ENCODE measurements around the gene ATP6V0E1.

The ATP6V0E1 gene

DNA sequence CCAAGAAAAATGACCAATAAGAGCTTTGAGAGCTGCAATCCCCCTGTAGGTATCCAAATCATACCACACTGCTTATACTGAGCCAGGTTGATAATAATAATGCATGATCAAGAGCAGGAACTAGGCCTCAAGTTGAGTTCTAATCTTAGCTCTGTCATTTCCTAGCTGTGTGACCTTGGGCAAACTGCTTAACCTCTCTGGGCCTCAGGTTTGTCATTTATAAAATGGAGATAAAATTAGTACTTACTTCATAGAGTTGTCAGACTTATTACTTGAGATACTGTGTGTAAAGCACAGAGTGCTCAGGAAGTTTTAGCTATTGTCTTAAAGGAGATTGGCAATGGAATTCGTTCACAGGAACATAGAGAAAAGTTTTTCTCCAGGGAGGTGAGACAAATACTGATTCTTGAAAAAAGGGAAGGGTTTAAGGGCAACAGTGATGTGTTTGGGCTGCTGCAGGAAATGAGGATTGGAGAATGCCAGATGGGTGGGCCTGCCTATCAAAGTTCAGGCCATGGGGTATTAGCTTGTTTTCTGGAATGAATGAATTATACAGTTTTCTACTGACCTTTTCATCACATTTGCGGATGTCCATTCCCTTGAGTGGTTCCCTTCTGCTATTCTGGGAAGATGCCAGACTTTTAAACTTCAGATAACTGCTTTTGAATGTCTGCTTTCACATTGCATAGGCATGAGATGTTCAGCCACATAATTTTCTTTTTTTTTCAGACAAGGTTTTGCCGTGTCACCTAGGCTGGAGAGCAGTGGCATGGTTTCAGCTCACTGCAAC lies 10.2 kb upstream of the ATP6V0E1 start:
- Histone ChIP-seq H3K27me3 (replicated peaks; ENCODE audit: insufficient read depth, low read length) (no peaks in the 10 kb centered on the region), H3K27ac (ENCODE audit: low read length) (no peak overlapping the region), H3K9me3 (replicated peaks; ENCODE audit: insufficient read depth, low read length) (no peaks in the 10 kb centered on the region), H3K4me1 (ENCODE audit: low read length) (no peaks in the 10 kb centered on the region), H4K20me1 (ENCODE audit: insufficient read depth, low read length) (no peaks in the 10 kb centered on the region), H3K36me3 (replicated peaks; ENCODE audit: insufficient read depth, low read length) (no peaks in the 10 kb centered on the region), H3K9ac (ENCODE audit: low read length) (no peak overlapping the region), H2AFZ (ENCODE audit: low read length) (no peak overlapping the region), H3K4me2 (ENCODE audit: low read depth, low read length) (no peak overlapping the region), H3K9me2 (replicated peaks; ENCODE audit: insufficient read depth, low read length) (no peaks in the 10 kb centered on the region), H3K4me3 (ENCODE audit: low read length) (no peak overlapping the region), H3F3A (ENCODE audit: insufficient read depth, low read length) (no peaks in the 10 kb centered on the region), H3K79me2 (ENCODE audit: low read length) (no peaks in the 10 kb centered on the region)
- no peak for DNase-seq
- no peak for TF ChIP-seq EZH2phosphoT487 (IDR thresholded peaks at IDR 0.05; ENCODE audit: low read length)
- no peak for TF ChIP-seq CTCF (IDR thresholded peaks at IDR 0.05; ENCODE audit: low read length)
- no peak for TF ChIP-seq EZH2 (optimal IDR thresholded peaks at IDR 0.05; ENCODE audit: low read depth, low read length)

DNA sequence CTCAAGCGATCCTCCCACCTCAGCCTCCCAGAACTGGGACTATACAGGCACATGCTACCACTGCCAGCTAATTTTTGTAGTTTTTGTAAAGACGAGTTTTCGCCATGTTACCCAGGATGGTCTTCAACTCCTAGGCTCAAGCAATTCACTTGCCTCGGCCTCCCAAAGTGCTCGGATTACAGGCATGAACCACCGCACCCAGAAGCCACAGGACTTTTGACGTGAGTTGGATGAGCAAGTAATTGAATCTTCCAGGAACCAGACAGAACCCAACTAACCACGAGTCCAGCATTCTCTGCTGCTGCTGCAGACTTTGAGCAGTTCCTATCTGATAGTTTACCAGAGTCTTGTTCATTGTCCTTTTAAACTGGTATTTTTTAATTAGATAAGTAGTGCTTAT lies 9.6 kb upstream of the ATP6V0E1 start:
- Histone ChIP-seq H3K9ac (ENCODE audit: low read length) (no peak overlapping the region), H3K9me3 (replicated peaks; ENCODE audit: insufficient read depth, low read length) (no peaks in the 10 kb centered on the region), H4K20me1 (ENCODE audit: insufficient read depth, low read length) (no peaks in the 10 kb centered on the region), H3F3A (ENCODE audit: insufficient read depth, low read length) (no peaks in the 10 kb centered on the region), H3K9me2 (replicated peaks; ENCODE audit: insufficient read depth, low read length) (no peaks in the 10 kb centered on the region), H3K27me3 (replicated peaks; ENCODE audit: insufficient read depth, low read length) (no peaks in the 10 kb centered on the region), H3K4me3 (ENCODE audit: low read length) (no peak overlapping the region), H3K27ac (ENCODE audit: low read length) (no peak overlapping the region), H3K79me2 (ENCODE audit: low read length) (no peaks in the 10 kb centered on the region), H2AFZ (ENCODE audit: low read length) (no peak overlapping the region), H3K4me1 (ENCODE audit: low read length) (no peaks in the 10 kb centered on the region), H3K4me2 (ENCODE audit: low read depth, low read length) (no peak overlapping the region), H3K36me3 (replicated peaks; ENCODE audit: insufficient read depth, low read length) (no peaks in the 10 kb centered on the region)
- no peak for DNase-seq
- no peak for TF ChIP-seq EZH2phosphoT487 (IDR thresholded peaks at IDR 0.05; ENCODE audit: low read length)
- no peak for TF ChIP-seq EZH2 (optimal IDR thresholded peaks at IDR 0.05; ENCODE audit: low read depth, low read length)
- TF ChIP-seq CTCF (IDR thresholded peaks at IDR 0.05; ENCODE audit: low read length): no peak

GRCh38 chr5:172975289-172975688 lies 8.3 kb upstream of the ATP6V0E1 start:
- H3K79me2 ChIP-seq (ENCODE audit: low read length): no peaks in the 10 kb centered on the region
- no peaks in the 10 kb centered on the region for H3K27me3 ChIP-seq (replicated peaks; ENCODE audit: insufficient read depth, low read length)
- H3K9me3 ChIP-seq (replicated peaks; ENCODE audit: insufficient read depth, low read length): no peaks in the 10 kb centered on the region
- no peaks in the 10 kb centered on the region for H3K4me1 ChIP-seq (ENCODE audit: low read length)
- no peaks in the 10 kb centered on the region for H3K9me2 ChIP-seq (replicated peaks; ENCODE audit: insufficient read depth, low read length)
- no peak overlapping the region for H2AFZ ChIP-seq (ENCODE audit: low read length)
- no peaks in the 10 kb centered on the region for H3K36me3 ChIP-seq (replicated peaks; ENCODE audit: insufficient read depth, low read length)
- no peak for DNase-seq
- no peak overlapping the region for H3K27ac ChIP-seq (ENCODE audit: low read length)
- no peak overlapping the region for H3K4me2 ChIP-seq (ENCODE audit: low read depth, low read length)
- H3K9ac ChIP-seq (ENCODE audit: low read length): no peak overlapping the region
- H3K4me3 ChIP-seq (ENCODE audit: low read length): no peak overlapping the region
- no peak for TF ChIP-seq EZH2 (optimal IDR thresholded peaks at IDR 0.05; ENCODE audit: low read depth, low read length)
- TF ChIP-seq EZH2phosphoT487 (IDR thresholded peaks at IDR 0.05; ENCODE audit: low read length): no peak
- TF ChIP-seq CTCF (IDR thresholded peaks at IDR 0.05; ENCODE audit: low read length): no peak
- no peaks in the 10 kb centered on the region for H4K20me1 ChIP-seq (ENCODE audit: insufficient read depth, low read length)
- no peaks in the 10 kb centered on the region for H3F3A ChIP-seq (ENCODE audit: insufficient read depth, low read length)
